Suppressor macrophage (primary cell): ENCODE data around the gene PRKCB.
"Not testable (repeated sequence)": the region's sequence is repeated elsewhere in the genome, so short reads cannot be mapped to it uniquely, and the experiment has no call there.

Source experiments
- DNase-seq, 4 experiments: peaks; one replicate each; pipeline ENCODE4 v3.0.0-alpha.2; 2020 to 2022

Gene PRKCB

GRCh38 chr16:24138024-24138423 lies 302.2 kb downstream of the PRKCB start:
- no peak for DNase-seq

GRCh38 chr16:24138575-24138974 lies 302.8 kb downstream of the PRKCB start:
- DNase-seq: no peak

- no peak for DNase-seq
Measured at GRCh38 chr16:24139282-24139681, 303.5 kb downstream of the PRKCB start.

- peak in 2 of 4 experiments; percentile 4 to 6 for DNase-seq
Measured at GRCh38 chr16:24140730-24141129, 304.9 kb downstream of the PRKCB start.

- DNase-seq: no peak
Measured at GRCh38 chr16:24141466-24141865, 305.7 kb downstream of the PRKCB start.

GRCh38 chr16:24141917-24142316 lies 306.1 kb downstream of the PRKCB start:
- DNase-seq: peak in 1 of 4 experiments; percentile 12

- DNase-seq: no peak
Measured at GRCh38 chr16:24145927-24146326, 310.1 kb downstream of the PRKCB start.

- no peak for DNase-seq
Measured at GRCh38 chr16:24146518-24146917, 310.7 kb downstream of the PRKCB start.

- DNase-seq: no peak
Measured at GRCh38 chr16:24149102-24149501, 313.3 kb downstream of the PRKCB start.

GRCh38 chr16:24150282-24150681 lies 314.5 kb downstream of the PRKCB start:
- no peak for DNase-seq

GRCh38 chr16:24151482-24151939 lies 315.7 kb downstream of the PRKCB start:
- DNase-seq: peak in 2 of 4 experiments; percentile 5 to 6

- not testable (repeated sequence) for DNase-seq
Measured at GRCh38 chr16:24152048-24152447, 316.3 kb downstream of the PRKCB start.

GRCh38 chr16:24152826-24153225 lies 317.0 kb downstream of the PRKCB start:
- DNase-seq: no peak

GRCh38 chr16:24156777-24157176 lies 321.0 kb downstream of the PRKCB start:
- DNase-seq: no peak

GRCh38 chr16:24163935-24164334 lies 328.2 kb downstream of the PRKCB start:
- no peak for DNase-seq

GRCh38 chr16:24164416-24164815 lies 328.6 kb downstream of the PRKCB start:
- no peak for DNase-seq

- DNase-seq: no peak
Measured at GRCh38 chr16:24165273-24165672, 329.5 kb downstream of the PRKCB start.

- no peak for DNase-seq
Measured at GRCh38 chr16:24166661-24167528, 331.1 kb downstream of the PRKCB start.

- no peak for DNase-seq
Measured at GRCh38 chr16:24168856-24169255, 333.1 kb downstream of the PRKCB start.

GRCh38 chr16:24170407-24170806 lies 334.6 kb downstream of the PRKCB start:
- DNase-seq: no peak

- no peak for DNase-seq
Measured at GRCh38 chr16:24174504-24174903, 338.7 kb downstream of the PRKCB start.

- no peak for DNase-seq
Measured at GRCh38 chr16:24174957-24175356, 339.2 kb downstream of the PRKCB start.

GRCh38 chr16:24178496-24178895 lies 342.7 kb downstream of the PRKCB start:
- peak in 3 of 4 experiments; percentile 4 to 24 (median 7) for DNase-seq

GRCh38 chr16:24180451-24180850 lies 344.7 kb downstream of the PRKCB start:
- DNase-seq: no peak
